ENCODE measurements around the gene MDGA2.

Gene MDGA2

DNA sequence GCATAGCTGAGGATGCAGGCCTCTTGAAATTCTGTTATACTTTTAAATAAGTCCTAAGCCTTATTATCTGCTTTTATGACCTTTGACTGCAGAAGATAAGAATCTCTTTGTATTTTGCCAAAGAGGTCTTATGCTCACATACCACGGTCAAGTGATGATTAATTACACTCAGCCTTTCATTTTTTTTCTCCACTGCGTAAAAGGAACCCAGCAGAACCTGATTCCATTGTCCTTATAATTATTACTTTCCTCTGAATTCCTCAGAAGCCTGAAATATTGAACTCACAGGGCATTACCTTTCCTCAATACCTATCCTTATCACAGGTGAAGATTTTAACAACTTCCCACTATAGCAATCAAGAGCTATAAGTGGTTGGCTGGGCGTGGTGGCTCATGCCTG is 525.1 kb downstream of the MDGA2 start:
- DNase-seq = no peak

DNA sequence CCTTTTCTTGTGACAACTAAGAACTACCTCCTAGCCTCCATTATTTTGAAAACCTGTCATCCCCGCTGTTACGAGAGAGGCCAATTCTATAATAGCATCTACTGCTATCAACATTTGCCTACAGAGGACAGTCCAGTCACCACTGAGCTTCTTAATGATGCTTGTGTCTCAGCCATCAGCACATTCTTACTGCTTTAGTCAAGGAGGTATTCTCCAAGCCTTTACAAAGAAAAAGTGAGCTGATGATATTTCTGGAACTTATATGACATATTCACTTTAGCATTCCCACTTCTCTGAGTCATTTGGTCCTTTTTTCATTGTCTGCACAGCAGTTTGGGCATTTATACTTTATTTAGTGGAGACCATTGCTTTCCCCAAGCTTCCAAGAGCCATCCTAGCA is 526.1 kb downstream of the MDGA2 start:
- no peak for DNase-seq

DNA sequence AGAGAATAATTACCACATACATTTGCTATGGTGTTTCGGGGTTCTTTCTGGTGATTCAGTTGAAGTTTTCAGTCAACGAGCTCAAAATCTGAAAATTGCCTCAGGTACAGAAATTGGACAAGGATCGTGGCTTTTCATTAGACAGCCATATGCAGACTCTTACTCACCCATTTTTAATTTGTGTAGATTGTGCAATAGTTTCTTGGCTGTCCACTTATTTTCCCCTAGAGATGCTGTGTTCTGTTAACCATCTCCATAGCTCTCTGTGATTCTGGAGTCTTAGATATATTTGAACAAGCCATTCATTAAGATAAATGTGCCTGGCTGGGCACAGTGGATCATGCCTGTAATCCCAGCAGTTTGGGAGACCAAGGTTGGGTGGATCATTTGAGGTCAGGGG is 526.7 kb downstream of the MDGA2 start:
- no peak for DNase-seq

DNA sequence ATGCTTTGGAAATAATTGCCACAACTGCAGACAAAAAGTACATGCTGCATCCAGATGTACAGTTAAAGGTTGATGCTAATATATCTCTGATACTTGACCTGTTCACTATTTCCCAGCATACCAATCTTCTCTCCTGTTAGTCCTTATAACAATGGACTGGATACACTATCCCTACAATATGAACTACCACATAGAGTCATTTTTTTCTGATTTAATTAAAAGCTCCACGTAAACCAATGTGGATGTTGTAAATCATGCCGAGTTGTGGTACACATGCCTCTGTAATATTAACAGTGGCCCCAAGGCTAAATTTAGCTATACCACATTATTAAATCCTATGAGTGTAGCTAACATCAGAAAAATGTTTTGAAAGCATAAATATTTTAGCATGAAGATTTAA is 554.8 kb downstream of the MDGA2 start:
- no peak for DNase-seq

DNA sequence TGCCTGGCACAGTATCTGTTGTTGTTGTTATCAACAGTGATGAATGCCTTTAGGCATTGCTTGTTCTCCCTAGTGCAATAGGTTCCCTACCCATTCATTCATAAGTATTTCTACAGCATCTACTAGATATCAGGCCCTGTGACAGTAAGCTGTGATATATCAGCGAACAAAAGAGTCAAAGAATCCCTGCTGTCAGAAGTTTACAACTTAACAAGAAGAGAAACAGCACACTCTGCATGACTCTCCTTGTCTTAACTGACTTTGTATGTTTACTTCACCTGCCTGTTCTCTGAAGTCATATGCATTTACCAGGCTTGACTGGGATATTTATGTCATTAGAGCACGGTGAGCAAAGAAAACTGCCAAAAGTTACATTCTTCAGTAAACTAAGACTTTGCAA is 571.6 kb downstream of the MDGA2 start:
- DNase-seq = no peak

DNA sequence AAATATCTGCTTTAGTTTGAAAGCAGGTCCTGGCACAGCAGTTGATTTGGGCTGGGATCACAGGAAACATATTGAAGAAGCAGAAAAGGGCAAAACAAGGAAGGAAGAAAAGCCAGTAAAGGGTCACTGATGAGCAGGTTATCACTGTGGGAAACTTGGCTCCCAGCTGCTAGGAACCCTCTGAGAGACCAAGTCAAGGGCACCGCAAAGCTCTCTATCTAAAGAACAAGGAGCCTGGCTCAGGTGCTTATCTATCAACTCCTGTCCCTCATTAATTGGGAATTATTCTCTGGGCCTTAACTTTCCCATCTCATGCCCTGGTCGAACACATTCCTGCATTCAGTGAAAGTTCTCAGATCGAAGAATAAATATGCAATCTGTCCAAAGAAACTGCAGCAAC is 572.9 kb downstream of the MDGA2 start:
- no peak for DNase-seq

DNA sequence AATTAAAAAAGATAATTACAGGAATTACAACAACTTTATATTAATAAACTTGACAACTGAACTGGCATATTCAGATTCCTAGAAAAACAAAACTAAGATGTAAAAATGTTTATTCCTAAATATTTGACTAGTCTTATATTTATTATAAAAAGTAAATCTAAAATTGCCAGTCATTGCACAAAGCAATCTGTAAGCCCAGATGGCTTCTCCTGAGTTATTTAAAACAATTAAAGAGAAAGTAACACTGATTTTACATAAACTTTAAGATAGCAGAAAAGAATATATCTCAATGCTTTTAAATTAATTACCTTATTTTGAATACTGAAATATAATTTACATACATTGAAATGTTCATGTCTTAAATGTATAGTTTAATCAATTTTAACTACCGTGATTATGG is 589.7 kb downstream of the MDGA2 start:
- DNase-seq = no peak

DNA sequence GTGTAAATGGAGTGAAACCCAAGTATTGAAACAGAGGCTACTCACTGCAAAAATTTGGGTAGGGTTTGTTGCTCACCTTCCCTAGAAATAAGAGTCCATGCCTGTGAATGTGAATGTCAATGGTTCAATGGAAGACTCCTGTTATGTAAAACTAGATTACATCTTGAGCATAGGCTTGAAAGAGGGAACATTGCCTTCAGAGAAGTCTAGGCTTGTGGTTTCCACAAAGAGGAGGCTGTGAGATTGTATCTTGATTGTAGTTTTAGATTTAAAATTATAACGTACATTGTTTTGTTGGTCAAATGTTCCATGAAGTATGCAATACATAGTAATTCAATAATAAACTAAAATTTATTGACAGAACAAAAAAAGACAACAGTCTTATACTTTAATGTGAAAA is 610.1 kb downstream of the MDGA2 start:
- DNase-seq = no peak

DNA sequence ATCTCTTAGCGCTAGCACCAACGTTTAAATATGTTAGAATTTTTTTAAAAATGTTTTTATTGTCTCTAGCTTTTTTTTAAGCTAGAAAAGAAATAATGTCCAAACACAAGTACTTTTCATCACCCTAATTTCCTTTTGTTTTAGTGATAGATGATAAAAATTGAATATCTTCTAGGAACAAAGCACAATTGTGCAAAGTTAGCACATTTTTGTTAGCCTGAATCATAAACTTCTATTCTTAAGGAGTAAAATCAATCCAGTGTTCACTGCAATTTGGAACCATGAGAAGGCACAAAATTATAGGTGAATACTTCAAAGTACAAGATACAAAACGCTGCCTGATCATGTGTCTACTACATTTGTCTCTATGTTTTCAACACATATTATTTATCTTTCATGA is 615.4 kb downstream of the MDGA2 start:
- no peak for DNase-seq

DNA sequence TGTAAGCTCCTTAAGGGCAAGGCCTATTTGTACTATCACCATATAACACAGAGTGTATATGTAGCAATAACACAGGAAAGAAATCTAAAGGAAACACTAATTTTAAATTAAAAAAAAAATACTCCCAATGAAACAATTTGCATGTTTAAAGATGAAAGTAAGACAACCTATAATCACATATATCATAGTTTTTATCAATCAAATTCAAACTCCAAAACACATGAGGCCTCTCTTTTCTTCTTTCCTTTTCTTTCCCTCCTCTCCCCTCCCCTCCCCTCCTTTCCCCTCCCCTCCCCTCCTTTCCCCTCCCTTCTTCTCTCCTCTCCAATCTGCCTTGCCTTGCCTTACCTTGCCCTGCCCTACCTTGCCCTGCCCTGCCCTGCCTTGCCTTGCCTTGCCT is 618.0 kb downstream of the MDGA2 start:
- DNase-seq = no peak

DNA sequence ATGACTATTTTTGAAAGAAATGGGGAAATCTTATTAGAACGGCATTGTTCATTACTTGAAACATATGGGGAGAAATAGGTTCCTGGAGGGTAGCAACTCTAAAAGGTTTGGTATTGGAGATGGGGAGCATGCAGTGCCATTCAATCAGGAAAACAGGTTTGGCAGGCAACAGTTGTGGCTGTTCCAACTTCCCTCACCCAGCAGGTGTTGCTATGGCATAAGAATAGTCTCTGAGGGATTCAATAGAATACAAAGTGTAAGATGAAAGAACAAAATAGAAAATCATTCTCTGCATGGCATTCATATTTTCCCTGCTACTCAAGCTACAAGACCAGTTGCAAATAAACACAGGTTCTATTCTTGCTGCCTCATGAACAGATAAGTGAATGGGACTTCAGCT is 630.6 kb downstream of the MDGA2 start:
- DNase-seq = peak in 6 of 51 donors; percentile 0 to 24 (median 2)

DNA sequence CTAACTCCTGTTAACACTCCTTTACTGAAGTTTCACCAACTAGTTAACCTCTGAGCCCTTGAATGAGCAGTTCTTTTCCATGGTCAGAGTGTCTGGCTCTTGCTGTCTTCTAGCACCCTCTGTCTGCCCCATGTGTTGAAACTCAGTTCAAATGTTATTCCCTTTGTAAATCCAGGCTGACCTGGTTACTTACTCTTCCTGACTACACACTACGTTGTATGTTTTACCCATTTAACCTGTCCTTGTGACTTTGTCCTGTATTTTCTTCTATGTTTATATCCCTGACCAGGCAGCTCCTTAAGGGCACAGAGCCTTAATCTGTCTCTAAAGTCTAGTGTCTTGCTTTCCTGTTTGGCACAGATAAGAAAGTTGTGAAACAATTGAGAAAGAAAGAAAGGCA is 634.9 kb downstream of the MDGA2 start:
- peak in 2 of 51 donors; percentile 7 to 35 for DNase-seq

- DNase-seq = no peak
Measured at GRCh38 chr14:47039336-47039735, 636.1 kb downstream of the MDGA2 start.

- no peak for DNase-seq
Measured at GRCh38 chr14:47022721-47023120, 652.7 kb downstream of the MDGA2 start.

DNA sequence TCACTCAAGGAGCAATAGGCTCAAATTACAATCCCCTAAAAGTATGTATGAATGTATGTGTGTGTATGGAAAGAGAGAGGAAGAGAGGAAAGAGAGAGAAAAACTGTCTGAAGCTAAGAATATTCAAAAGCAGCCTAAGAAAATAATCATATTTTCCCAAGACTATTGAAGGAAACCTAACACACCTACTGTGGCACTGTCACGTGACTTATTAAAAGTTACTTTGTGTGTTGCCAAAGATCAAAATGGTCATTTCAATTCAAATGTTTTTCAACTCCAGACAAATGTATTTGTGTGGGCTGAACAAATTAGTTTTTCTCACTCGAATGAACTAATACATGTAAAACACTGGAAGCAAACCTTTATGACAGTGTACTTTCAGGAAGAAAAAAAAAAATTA is 654.9 kb downstream of the MDGA2 start:
- DNase-seq = no peak

DNA sequence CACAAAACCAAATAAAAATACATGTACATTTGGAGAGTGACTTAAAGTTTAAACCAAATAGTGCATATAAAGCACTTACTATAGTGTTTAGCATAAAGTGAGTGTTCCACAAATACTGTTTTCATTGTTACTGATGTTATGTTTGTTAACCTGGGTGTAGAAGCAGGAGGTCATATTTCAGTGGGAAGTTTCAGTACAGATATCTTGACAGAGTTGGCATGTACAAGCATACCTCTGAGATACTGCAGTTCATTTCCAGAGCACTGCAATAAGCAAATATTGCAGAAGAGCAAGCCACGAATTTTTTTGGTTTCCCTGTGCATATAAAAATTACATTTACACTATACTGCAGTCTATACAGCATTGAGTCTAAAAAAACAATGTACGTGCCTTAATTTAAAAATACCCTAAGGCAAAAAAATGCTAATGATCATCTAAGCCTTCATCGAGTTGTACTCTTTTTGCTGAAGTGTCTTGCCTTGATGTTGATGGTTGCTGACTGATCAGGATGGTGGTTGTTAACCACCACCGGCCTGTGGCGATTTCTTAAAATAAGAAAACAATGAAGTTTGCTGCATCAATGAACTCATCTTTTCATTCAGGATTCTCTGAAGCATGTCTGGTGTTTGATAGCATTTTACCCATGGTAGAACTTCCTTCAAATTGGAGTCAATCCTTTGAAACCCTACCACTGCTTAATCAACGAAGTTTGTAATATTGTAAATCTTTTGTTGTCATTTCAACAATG is 662.7 kb downstream of the MDGA2 start:
- no peak for DNase-seq

- no peak for DNase-seq
Measured at GRCh38 chr14:47009615-47010014, 665.8 kb downstream of the MDGA2 start.

GRCh38 chr14:47008732-47009131 is 666.7 kb downstream of the MDGA2 start:
- no peak for DNase-seq

GRCh38 chr14:46999661-47000060 is 675.7 kb downstream of the MDGA2 start:
- no peak for DNase-seq

GRCh38 chr14:46989566-46989965 is 685.8 kb downstream of the MDGA2 start:
- no peak for DNase-seq

DNA sequence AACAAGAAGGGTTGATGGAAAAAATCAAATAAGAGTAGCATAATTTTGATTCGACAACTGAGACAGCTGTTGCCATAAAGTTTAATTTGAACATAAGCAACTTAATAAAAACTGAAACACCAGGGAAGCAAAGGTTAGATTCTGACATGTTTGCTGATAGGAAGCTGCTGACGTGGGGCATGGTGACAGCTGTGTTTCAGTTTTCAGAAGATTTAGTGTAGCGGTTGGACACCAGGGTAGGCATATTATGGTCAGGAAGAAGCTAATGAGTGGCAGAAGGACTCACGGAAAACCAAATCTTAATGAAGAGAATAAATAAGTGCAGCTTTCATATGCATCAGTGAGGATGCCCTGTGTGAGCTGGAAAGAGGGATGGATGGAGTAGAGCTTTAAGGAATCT is 687.1 kb downstream of the MDGA2 start:
- DNase-seq = no peak

DNA sequence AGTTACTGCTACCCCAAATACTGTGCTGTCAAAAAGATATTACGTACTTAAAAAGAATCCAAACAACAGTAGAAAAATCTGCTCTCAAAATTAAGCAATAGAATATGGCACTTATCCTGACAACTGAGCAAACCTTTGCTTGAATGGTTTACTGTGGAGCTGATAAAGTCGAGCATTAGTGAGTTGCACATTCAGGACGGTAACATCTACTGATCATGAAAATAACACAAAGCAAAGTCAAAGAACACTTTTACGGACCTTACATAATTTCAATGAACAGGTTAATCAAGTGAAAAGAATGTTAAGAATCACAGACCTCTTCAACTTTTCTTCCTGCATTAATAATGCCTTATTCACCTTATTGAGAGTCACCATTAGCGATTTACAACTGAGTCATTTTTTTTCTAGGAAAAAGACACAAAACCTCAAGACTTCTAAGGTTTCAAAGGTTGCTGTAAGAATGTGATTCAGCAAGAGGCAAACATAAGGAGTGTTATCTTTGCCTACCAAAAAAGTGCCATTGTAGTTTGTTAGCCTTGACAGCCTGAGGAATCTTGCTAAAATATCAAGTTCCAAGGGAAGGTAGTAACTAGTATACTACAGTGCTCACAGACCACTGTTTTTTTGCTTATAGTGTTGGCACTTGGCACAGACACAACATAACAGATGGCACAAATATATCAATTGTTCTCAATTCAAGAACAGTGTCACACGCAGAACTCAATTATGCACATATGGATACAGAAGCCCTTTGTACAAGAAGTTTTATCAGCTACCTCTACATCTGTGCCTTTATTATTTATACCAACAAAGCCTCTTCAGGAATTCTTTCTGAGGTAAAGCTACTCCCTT is 689.6 kb downstream of the MDGA2 start:
- no peak for DNase-seq

DNA sequence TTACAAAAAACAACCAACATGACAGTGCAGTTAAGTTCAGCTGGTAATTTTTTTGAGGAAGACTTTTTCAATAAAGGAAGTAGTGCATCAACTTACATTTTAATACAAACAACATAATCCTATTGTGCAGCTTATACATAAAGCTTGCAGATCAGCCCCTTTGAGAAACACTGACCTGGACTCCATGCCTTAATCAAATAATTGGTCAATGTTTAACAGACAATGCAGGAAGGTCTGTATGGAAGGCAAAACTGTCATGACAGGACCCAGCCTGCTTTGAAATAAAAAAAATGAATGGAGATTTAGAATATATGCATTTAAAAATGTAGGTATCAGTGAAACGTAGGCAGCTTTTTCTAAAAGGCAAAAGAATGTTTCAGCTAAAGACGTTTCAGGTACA is 702.1 kb downstream of the MDGA2 start:
- DNase-seq = no peak

Measured in hypothalamus (tissue), 51 donors.